Transverse colon (tissue), 4 donors: Measurements from ENCODE around the gene NEMP2.

Experiments used
- EP300 ChIP-seq: sonication (generic); formaldehyde crosslinking; IDR thresholded peaks from one replicate; pipeline ENCODE4 v1.6.1; 2017; ENCODE audit warnings: antibody characterized with exemption, low read depth
- POLR2AphosphoS5 ChIP-seq, 3 donors: sonication (generic); formaldehyde crosslinking; IDR thresholded peaks; one replicate each; pipeline ENCODE4 v1.6.1; 2016; ENCODE audit warnings: antibody characterized with exemption in 3 of 3
- TF ChIP-seq, protein P1 (sequence below), 5 experiments: fragments of 200-600 bp in 3 of 5; fragments of 450-650 bp in 2 of 5; sonication (generic) in 3 of 5; IDR thresholded peaks; 1 replicate in 2 of 5; 2 replicates in 3 of 5; pipeline ENCODE4 v1.5.1; 2016 to 2017; ENCODE audit warnings: antibody characterized with exemption in 5 of 5, inconsistent platforms in 3 of 5, mild to moderate bottlenecking in 2 of 5, moderate library complexity in 1 of 5

- no peak for TF ChIP-seq POLR2AphosphoS5 (IDR thresholded peaks at IDR 0.05)
- TF ChIP-seq, protein P1, sequence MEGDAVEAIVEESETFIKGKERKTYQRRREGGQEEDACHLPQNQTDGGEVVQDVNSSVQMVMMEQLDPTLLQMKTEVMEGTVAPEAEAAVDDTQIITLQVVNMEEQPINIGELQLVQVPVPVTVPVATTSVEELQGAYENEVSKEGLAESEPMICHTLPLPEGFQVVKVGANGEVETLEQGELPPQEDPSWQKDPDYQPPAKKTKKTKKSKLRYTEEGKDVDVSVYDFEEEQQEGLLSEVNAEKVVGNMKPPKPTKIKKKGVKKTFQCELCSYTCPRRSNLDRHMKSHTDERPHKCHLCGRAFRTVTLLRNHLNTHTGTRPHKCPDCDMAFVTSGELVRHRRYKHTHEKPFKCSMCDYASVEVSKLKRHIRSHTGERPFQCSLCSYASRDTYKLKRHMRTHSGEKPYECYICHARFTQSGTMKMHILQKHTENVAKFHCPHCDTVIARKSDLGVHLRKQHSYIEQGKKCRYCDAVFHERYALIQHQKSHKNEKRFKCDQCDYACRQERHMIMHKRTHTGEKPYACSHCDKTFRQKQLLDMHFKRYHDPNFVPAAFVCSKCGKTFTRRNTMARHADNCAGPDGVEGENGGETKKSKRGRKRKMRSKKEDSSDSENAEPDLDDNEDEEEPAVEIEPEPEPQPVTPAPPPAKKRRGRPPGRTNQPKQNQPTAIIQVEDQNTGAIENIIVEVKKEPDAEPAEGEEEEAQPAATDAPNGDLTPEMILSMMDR (IDR thresholded peaks at IDR 0.05): no peak
- no peak for TF ChIP-seq EP300
Measured at GRCh38 chr2:190497428-190497827, 37.1 kb downstream of the NEMP2 start.
